Activated B cell treated with CpG ODN at 0.5 μM for 24 hours (primary cell): ENCODE data around the gene THEM4. TPM values are rescaled to one million over a fixed set of nuclear protein-coding genes. Genes with fewer than 3 reads are reported as not detected.

Source experiments
- ATAC-seq: fragments of 200-7000 bp; cut with Tn5 transposase; one replicate; pipeline ENCODE4 v1.10.0; 2021; ENCODE audit warnings: low read depth, mild to moderate bottlenecking, moderate library complexity
- CTCF ChIA-PET: fragments of 350-600 bp; sonication (Branson Sonifier 250); formaldehyde crosslinking; loops from one replicate; lab custom pipeline; 2021; ENCODE audit warnings: antibody characterized with exemption; lab: Charles Lee
- POLR2A ChIA-PET: fragments of 350-600 bp; sonication (Branson Sonifier 250); formaldehyde crosslinking; loops from one replicate; lab custom pipeline; 2021; ENCODE audit warnings: antibody characterized with exemption; lab: Charles Lee
- DNase-seq: peaks from one replicate; pipeline ENCODE4 v3.0.0; 2022
- H3K27ac Mint-ChIP-seq: one replicate; pipeline ENCODE4 v1.8.0; 2020; ENCODE audit warnings: mixed read lengths
- H3K27me3 Mint-ChIP-seq: one replicate; pipeline ENCODE4 v1.8.0; 2021; ENCODE audit warnings: mixed read lengths
- H3K36me3 Mint-ChIP-seq: one replicate; pipeline ENCODE4 v1.8.0; 2021; ENCODE audit warnings: low read depth, mixed read lengths
- H3K4me1 Mint-ChIP-seq: one replicate; pipeline ENCODE4 v1.8.0; 2021; ENCODE audit warnings: mixed read lengths
- H3K4me3 Mint-ChIP-seq: one replicate; pipeline ENCODE4 v1.8.0; 2020; ENCODE audit warnings: mild to moderate bottlenecking, mixed read lengths
- H3K9me3 Mint-ChIP-seq: one replicate; pipeline ENCODE4 v1.8.0; 2020; ENCODE audit warnings: mixed read lengths
- CTCF ChIP-seq: fragments of 200-600 bp; IDR thresholded peaks from one replicate; pipeline ENCODE4 v1.8.0; 2022; ENCODE audit warnings: antibody characterized with exemption, mild to moderate bottlenecking
- intact Hi-C: fragments of 100-400 bp; cut with micrococcal nuclease; formaldehyde crosslinking; loops from one replicate; pipeline ENCODE4 v1.15.1; 2024
- total RNA-seq: library from RNA; stranded (reverse); gene quantifications from 2 replicates; pipeline ENCODE4 v1.2.3, GENCODE V29; 2022

THEM4 gene
- total RNA-seq, 1 donor from 2014 or later, result 22.8 TPM

GRCh38 chr1:151952811-151953210 is 43.5 kb upstream of the THEM4 start:
- H3K4me3 Mint-ChIP-seq, result no peak overlapping the region
- no peaks in the 10 kb centered on the region for H3K4me1 Mint-ChIP-seq
- DNase-seq (no peak), ATAC-seq (no peak)
- TF ChIP-seq CTCF, result no peak
- no peaks in the 10 kb centered on the region for H3K9me3 Mint-ChIP-seq
- intact Hi-C loops, result no loop called here
- H3K27ac Mint-ChIP-seq, result no peak overlapping the region
- no peaks in the 10 kb centered on the region for H3K36me3 Mint-ChIP-seq
- ChIA-PET POLR2A (no interaction called here), CTCF (interaction anchor here (0.9 to 1.2 kb wide), 3 partner anchors 12 to 49 kb away, joined by 4 to 7 read pairs (median 4); no protein-coding TSS in a partner anchor)
- H3K27me3 Mint-ChIP-seq, result no peaks in the 10 kb centered on the region

- no peak for ATAC-seq
Observed at GRCh38 chr1:151949371-151950193, 40.3 kb upstream of the THEM4 start.

GRCh38 chr1:151948506-151948905 is 39.2 kb upstream of the THEM4 start:
- peaks cover 30% of the 10 kb centered on the region for H3K4me1 Mint-ChIP-seq
- TF ChIP-seq CTCF, result no peak

More at GRCh38 chr1:151949371-151950193, 40.3 kb upstream of the THEM4 start:
- POLR2A ChIA-PET, result no interaction called here
- no peak for TF ChIP-seq CTCF
- CTCF ChIA-PET, result interaction anchor here (0.7 to 1.7 kb wide), 3 partner anchors 16 to 52 kb away, joined by 3 to 6 read pairs (median 5); no protein-coding TSS in a partner anchor
- Mint-ChIP-seq H3K9me3 (no peaks in the 10 kb centered on the region), H3K4me3 (no peak overlapping the region), H3K27me3 (no peaks in the 10 kb centered on the region), H3K36me3 (no peaks in the 10 kb centered on the region), H3K4me1 (peaks cover 23% of the 10 kb centered on the region), H3K27ac (no peak overlapping the region)
- intact Hi-C loops, result no loop called here
- no peak for DNase-seq

GRCh38 chr1:151947140-151947539 is 37.8 kb upstream of the THEM4 start:
- H3K27ac Mint-ChIP-seq, result no peak overlapping the region
- TF ChIP-seq CTCF, result no peak
- no peak for DNase-seq
- no peaks in the 10 kb centered on the region for H3K27me3 Mint-ChIP-seq
- intact Hi-C loops, result no loop called here
- H3K4me3 Mint-ChIP-seq, result no peak overlapping the region
- ChIA-PET POLR2A (no interaction called here), CTCF (no interaction called here)
- no peaks in the 10 kb centered on the region for H3K9me3 Mint-ChIP-seq
- H3K4me1 Mint-ChIP-seq, result peaks cover 35% of the 10 kb centered on the region
- no peak for ATAC-seq
- H3K36me3 Mint-ChIP-seq, result no peaks in the 10 kb centered on the region

More at GRCh38 chr1:151948506-151948905, 39.2 kb upstream of the THEM4 start:
- Mint-ChIP-seq H3K4me3 (no peak overlapping the region), H3K36me3 (no peaks in the 10 kb centered on the region), H3K27me3 (no peaks in the 10 kb centered on the region), H3K9me3 (no peaks in the 10 kb centered on the region), H3K27ac (no peak overlapping the region)
- ChIA-PET CTCF (interaction anchor here (0.7 to 1.7 kb wide), 2 partner anchors 53 to 1700 kb away, joined by 3 to 5 read pairs; no protein-coding TSS in a partner anchor), POLR2A (no interaction called here)
- intact Hi-C loops, result no loop called here
- ATAC-seq, result no peak
- DNase-seq, result no peak
